Activated naive CD8-positive, alpha-beta T cell treated with anti-CD3 and anti-CD28 coated beads, Interleukin-2, amount 10 ng/mL, durations not matched to agents 7 days and 5 days (primary cell): Measurements from ENCODE around the gene PTPRD. TPM values are rescaled to one million over a fixed set of nuclear protein-coding genes. Genes with fewer than 3 reads are reported as not detected.

ENCODE experiments used
- ATAC-seq: fragments of 150-1000 bp; cut with Tn5 transposase; one replicate; pipeline ENCODE4 v1.10.0; 2021; ENCODE audit warnings: low read depth, moderate library complexity
- POLR2A ChIA-PET: fragments of 350-600 bp; sonication (Branson Sonifier 250); formaldehyde crosslinking; loops from one replicate; lab custom pipeline; 2021; ENCODE audit warnings: antibody characterized with exemption; lab: Charles Lee
- DNase-seq: peaks from one replicate; pipeline ENCODE4 v3.0.0; 2021
- H3K27ac Mint-ChIP-seq: one replicate; pipeline ENCODE4 v1.8.0; 2022; ENCODE audit warnings: mild to moderate bottlenecking, mixed read lengths
- H3K27me3 Mint-ChIP-seq: one replicate; pipeline ENCODE4 v1.8.0; 2022; ENCODE audit warnings: mild to moderate bottlenecking, moderate library complexity, mixed read lengths
- H3K36me3 Mint-ChIP-seq: one replicate; pipeline ENCODE4 v1.8.0; 2021; ENCODE audit warnings: mild to moderate bottlenecking, mixed read lengths
- H3K4me1 Mint-ChIP-seq: one replicate; pipeline ENCODE4 v1.8.0; 2021; ENCODE audit warnings: mixed read lengths
- H3K4me3 Mint-ChIP-seq: one replicate; pipeline ENCODE4 v1.8.0; 2022; ENCODE audit warnings: mild to moderate bottlenecking, moderate library complexity, mixed read lengths
- H3K9me3 Mint-ChIP-seq: one replicate; pipeline ENCODE4 v1.8.0; 2021; ENCODE audit warnings: mixed read lengths
- total RNA-seq, 2 experiments: library from RNA; stranded (reverse); gene quantifications; one replicate each; pipeline ENCODE4 v1.2.3, GENCODE V29; 2021

Gene PTPRD
- total RNA-seq, 2 experiments from 2014 or later = not detected

GRCh38 chr9:8371686-8372085 is 2241.1 kb downstream of the PTPRD start:
- ATAC-seq (no peak), DNase-seq (no peak)
- POLR2A ChIA-PET = no interaction called here
- no peaks in the 10 kb centered on the region for H3K9me3 Mint-ChIP-seq
- H3K36me3 Mint-ChIP-seq = no peaks in the 10 kb centered on the region
- no peak overlapping the region for H3K27ac Mint-ChIP-seq
- H3K4me1 Mint-ChIP-seq = no peaks in the 10 kb centered on the region
- H3K4me3 Mint-ChIP-seq = no peak overlapping the region
- H3K27me3 Mint-ChIP-seq = no peaks in the 10 kb centered on the region

GRCh38 chr9:8366161-8366926 is 2246.5 kb downstream of the PTPRD start:
- H3K4me1 Mint-ChIP-seq = peaks cover 7% of the 10 kb centered on the region
- DNase-seq = no peak
- H3K4me3 Mint-ChIP-seq = no peak overlapping the region
- no peaks in the 10 kb centered on the region for H3K27me3 Mint-ChIP-seq
- no peaks in the 10 kb centered on the region for H3K36me3 Mint-ChIP-seq
- no peaks in the 10 kb centered on the region for H3K9me3 Mint-ChIP-seq
- POLR2A ChIA-PET = no interaction called here
- no peak overlapping the region for H3K27ac Mint-ChIP-seq
- ATAC-seq = no peak

GRCh38 chr9:8365466-8366160 is 2247.2 kb downstream of the PTPRD start:
- POLR2A ChIA-PET = no interaction called here
- no peak overlapping the region for H3K27ac Mint-ChIP-seq
- H3K4me3 Mint-ChIP-seq = no peak overlapping the region
- ATAC-seq (no peak), DNase-seq (no peak)
- no peaks in the 10 kb centered on the region for H3K27me3 Mint-ChIP-seq
- H3K4me1 Mint-ChIP-seq = peaks cover 7% of the 10 kb centered on the region
- H3K36me3 Mint-ChIP-seq = no peaks in the 10 kb centered on the region
- H3K9me3 Mint-ChIP-seq = no peaks in the 10 kb centered on the region

GRCh38 chr9:8365029-8365428 is 2247.8 kb downstream of the PTPRD start:
- DNase-seq = no peak
- POLR2A ChIA-PET = no interaction called here

GRCh38 chr9:8364026-8364752 is 2248.6 kb downstream of the PTPRD start:
- DNase-seq = no peak
- no peak for ATAC-seq
- Mint-ChIP-seq H3K4me3 (no peak overlapping the region), H3K4me1 (peaks cover 7% of the 10 kb centered on the region), H3K27me3 (no peaks in the 10 kb centered on the region), H3K36me3 (no peaks in the 10 kb centered on the region), H3K27ac (no peak overlapping the region), H3K9me3 (no peaks in the 10 kb centered on the region)
- POLR2A ChIA-PET = no interaction called here

More at GRCh38 chr9:8365029-8365428, 2247.8 kb downstream of the PTPRD start:
- Mint-ChIP-seq H3K36me3 (no peaks in the 10 kb centered on the region), H3K9me3 (no peaks in the 10 kb centered on the region), H3K4me3 (no peak overlapping the region), H3K27me3 (no peaks in the 10 kb centered on the region), H3K27ac (no peak overlapping the region), H3K4me1 (peaks cover 7% of the 10 kb centered on the region)
- ATAC-seq = no peak

- Mint-ChIP-seq H3K4me3 (no peak overlapping the region), H3K9me3 (no peaks in the 10 kb centered on the region), H3K27me3 (peaks cover under 1% of the 10 kb centered on the region), H3K36me3 (no peaks in the 10 kb centered on the region), H3K27ac (no peak overlapping the region), H3K4me1 (peaks cover 7% of the 10 kb centered on the region)
- DNase-seq (no peak), ATAC-seq (no peak)
- POLR2A ChIA-PET = no interaction called here
These were observed 2250.6 kb downstream of the PTPRD start for GRCh38 chr9:8362250-8362649.

GRCh38 chr9:8361364-8361763 is 2251.4 kb downstream of the PTPRD start:
- Mint-ChIP-seq H3K27ac (no peak overlapping the region), H3K4me3 (no peak overlapping the region), H3K27me3 (peaks cover 2% of the 10 kb centered on the region), H3K4me1 (peaks cover 7% of the 10 kb centered on the region), H3K36me3 (no peaks in the 10 kb centered on the region), H3K9me3 (no peaks in the 10 kb centered on the region)
- DNase-seq = no peak
- ATAC-seq = no peak
- POLR2A ChIA-PET = no interaction called here

- no peaks in the 10 kb centered on the region for H3K9me3 Mint-ChIP-seq
- no peaks in the 10 kb centered on the region for H3K36me3 Mint-ChIP-seq
- POLR2A ChIA-PET = no interaction called here
- no peaks in the 10 kb centered on the region for H3K4me1 Mint-ChIP-seq
- ATAC-seq (no peak), DNase-seq (no peak)
- H3K4me3 Mint-ChIP-seq = no peak overlapping the region
- peaks cover 2% of the 10 kb centered on the region for H3K27me3 Mint-ChIP-seq
- H3K27ac Mint-ChIP-seq = no peak overlapping the region
These were observed 2256.4 kb downstream of the PTPRD start for GRCh38 chr9:8356406-8356805.

- no peak overlapping the region for H3K4me3 Mint-ChIP-seq
- H3K4me1 Mint-ChIP-seq = no peaks in the 10 kb centered on the region
- ATAC-seq = no peak
- H3K27ac Mint-ChIP-seq = no peak overlapping the region
- H3K36me3 Mint-ChIP-seq = no peaks in the 10 kb centered on the region
- DNase-seq = no peak
- POLR2A ChIA-PET = no interaction called here
- H3K27me3 Mint-ChIP-seq = no peaks in the 10 kb centered on the region
- H3K9me3 Mint-ChIP-seq = no peaks in the 10 kb centered on the region
These were observed 2261.4 kb downstream of the PTPRD start for GRCh38 chr9:8351436-8351835.

GRCh38 chr9:8349901-8350300 is 2262.9 kb downstream of the PTPRD start:
- Mint-ChIP-seq H3K27ac (no peak overlapping the region), H3K4me1 (no peaks in the 10 kb centered on the region), H3K9me3 (no peaks in the 10 kb centered on the region), H3K4me3 (no peak overlapping the region), H3K27me3 (no peaks in the 10 kb centered on the region), H3K36me3 (no peaks in the 10 kb centered on the region)
- POLR2A ChIA-PET = no interaction called here
- DNase-seq (no peak), ATAC-seq (no peak)

- Mint-ChIP-seq H3K9me3 (no peaks in the 10 kb centered on the region), H3K36me3 (no peaks in the 10 kb centered on the region), H3K4me3 (no peak overlapping the region), H3K27me3 (no peaks in the 10 kb centered on the region), H3K4me1 (no peaks in the 10 kb centered on the region), H3K27ac (no peak overlapping the region)
- ATAC-seq = no peak
- POLR2A ChIA-PET = no interaction called here
- no peak for DNase-seq
These were observed 2263.4 kb downstream of the PTPRD start for GRCh38 chr9:8349376-8349775.

- no peaks in the 10 kb centered on the region for H3K4me1 Mint-ChIP-seq
- H3K27me3 Mint-ChIP-seq = no peaks in the 10 kb centered on the region
- H3K27ac Mint-ChIP-seq = no peak overlapping the region
- no peaks in the 10 kb centered on the region for H3K9me3 Mint-ChIP-seq
- H3K36me3 Mint-ChIP-seq = no peaks in the 10 kb centered on the region
- H3K4me3 Mint-ChIP-seq = no peak overlapping the region
- no peak for ATAC-seq
- DNase-seq = no peak
- POLR2A ChIA-PET = no interaction called here
These were observed 2264.0 kb downstream of the PTPRD start for GRCh38 chr9:8348756-8349155.

GRCh38 chr9:8346296-8346695 is 2266.5 kb downstream of the PTPRD start:
- Mint-ChIP-seq H3K4me1 (no peaks in the 10 kb centered on the region), H3K4me3 (no peak overlapping the region), H3K27ac (no peak overlapping the region), H3K27me3 (no peaks in the 10 kb centered on the region), H3K9me3 (no peaks in the 10 kb centered on the region), H3K36me3 (no peaks in the 10 kb centered on the region)
- POLR2A ChIA-PET = no interaction called here
- DNase-seq (no peak), ATAC-seq (no peak)
